SIG-M5 treated with dmso at 0.1 percent for 504 hours (cell line): ENCODE measurements around the gene SYK.

Source experiments
- DNase-seq: peaks from one replicate; lab custom pipeline; 2025; ENCODE audit not compliant: unreplicated experiment; lab: John Stamatoyannopoulos, UW

Gene SYK

DNA sequence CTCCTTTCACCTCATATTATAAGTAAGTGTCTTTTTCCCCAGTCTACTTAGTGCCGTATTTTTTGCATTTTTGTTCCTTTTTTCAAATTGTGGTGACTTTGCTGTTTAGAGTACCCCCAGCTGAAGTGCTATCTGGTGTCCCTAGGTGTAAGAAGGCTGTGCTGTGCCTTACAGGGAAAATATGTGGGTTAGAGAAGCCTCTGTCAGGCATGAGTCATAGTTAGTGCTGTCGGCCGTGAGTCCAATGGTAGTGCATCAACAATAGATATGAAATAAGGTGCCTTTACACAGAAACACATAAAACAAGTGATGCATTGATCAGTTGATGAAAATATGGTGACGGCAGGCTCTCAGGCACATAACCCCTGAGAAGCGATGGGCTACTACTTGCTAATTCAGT lies 20.1 kb downstream of the SYK start:
- no peak for DNase-seq

DNA sequence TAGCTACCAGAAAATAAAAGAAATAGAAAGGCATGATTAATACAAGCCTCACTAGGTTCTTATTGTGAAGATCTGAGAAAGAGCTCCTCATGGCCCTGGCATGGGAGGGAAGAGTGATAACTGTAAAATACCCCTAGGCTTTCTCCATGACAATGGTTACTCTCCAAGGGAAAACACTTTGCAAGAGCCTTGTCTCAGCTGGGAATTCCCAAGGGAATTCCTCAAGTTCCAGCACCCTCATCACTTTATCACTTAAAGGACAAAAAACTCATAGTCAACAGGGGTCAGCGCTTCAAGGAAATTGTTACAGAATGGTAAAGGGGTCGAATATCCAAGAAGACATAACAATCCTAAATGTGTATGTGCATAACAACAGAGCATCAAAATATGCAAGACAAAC lies 21.2 kb downstream of the SYK start:
- no peak for DNase-seq

DNA sequence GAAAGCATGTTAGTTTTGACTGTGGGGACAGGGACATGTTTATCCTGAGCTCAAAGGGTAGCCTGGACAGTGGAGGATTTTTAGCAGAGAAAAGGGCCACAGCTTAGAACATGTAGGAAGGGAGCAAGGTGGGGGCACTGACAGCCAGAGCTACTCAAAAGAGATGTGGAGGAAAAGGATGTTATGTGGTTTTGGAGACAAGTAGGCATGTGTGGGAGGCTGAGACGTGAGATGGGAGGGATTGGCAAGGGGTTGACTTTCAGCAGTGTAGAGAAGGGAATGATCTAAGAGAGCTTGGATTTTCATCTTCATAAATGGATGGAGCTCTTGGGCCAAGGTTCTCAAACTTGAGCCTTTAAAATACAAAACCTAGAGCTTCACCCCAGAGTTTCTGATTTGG lies 24.0 kb downstream of the SYK start:
- DNase-seq, result no peak

DNA sequence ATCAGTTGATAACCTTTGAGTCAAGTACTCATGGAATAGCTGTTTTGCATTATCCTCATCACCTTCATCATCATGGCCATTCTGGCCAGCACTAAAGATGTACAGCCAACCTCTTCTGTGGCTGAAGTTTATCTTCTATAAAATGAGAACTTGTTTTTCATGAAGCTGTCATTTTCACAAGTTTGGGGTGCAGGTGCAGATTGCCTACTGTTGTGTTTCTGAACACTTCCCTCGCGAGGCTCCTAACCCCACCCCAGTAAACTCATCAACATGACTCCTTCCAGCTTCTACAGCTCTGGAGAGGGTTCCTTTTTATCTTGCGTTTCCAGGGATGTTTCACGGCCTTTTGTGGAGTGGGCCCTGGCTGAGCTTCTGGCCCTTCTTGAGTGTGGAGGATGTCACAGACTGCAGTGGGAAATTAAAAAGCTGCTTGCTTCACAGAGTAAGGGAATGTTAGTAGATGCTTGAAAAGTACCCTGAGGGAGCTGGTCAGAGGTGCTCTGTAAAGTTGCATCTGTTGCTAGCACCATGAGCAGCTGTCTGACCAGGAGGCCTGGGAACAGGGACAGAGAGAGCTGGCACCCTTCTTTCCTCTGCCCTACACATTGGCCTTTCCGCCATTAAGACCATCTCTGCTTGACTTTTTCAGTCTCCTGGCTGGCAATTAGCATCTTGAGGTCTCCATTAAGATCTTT lies 24.9 kb downstream of the SYK start:
- no peak for DNase-seq

DNA sequence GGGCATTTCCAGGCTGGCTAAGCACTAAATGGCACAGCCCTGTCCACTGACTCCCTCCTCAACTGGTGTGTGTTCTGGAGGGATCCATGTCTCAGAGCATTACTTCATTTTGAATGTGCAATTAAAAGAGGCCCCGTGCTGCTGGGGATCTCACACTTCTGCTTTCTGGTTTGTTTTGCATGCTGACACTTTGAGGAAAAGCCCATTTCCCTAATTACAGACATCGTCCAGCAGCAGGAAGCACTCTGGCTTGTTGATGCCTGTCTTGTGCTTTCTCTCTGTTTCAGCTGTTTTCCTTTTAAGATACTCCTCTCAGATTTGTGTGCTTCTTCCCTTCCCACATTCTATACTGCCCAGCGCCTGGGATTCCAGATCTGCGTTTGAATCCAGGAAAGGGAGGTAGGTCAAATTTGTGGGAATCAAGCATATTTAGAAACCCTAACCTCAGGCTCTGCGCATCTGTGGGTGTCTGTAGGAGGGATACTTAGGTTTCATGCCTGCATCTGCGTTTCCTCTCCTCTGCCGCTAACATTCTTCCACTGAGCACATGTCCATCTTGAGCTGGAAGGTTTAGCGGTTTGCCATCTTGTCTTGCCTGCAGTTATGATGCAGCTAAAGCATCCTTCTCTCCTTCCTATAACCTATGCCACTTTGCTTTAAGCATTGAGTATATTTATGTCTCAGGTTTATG lies 25.7 kb downstream of the SYK start:
- peak; percentile 91 for DNase-seq

DNA sequence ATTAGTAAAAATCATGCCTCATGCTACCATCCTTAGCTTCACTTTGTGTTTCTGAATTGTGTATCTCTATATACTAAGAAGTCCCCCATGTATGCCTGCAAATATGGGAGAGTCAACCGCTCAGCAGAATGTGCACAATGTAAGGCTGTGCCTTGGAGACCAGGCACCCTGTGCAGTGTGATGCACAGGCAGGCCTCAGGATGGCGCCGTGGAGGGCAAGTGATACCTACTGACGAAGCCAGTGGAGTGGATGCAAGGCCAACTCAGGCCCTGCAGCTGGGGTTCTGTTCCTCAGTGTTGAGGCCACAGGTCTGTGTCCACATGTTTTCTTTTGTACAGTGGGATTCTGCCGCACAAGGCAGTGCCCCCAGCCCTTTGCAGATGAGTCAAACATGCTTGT lies 28.4 kb downstream of the SYK start:
- no peak for DNase-seq

DNA sequence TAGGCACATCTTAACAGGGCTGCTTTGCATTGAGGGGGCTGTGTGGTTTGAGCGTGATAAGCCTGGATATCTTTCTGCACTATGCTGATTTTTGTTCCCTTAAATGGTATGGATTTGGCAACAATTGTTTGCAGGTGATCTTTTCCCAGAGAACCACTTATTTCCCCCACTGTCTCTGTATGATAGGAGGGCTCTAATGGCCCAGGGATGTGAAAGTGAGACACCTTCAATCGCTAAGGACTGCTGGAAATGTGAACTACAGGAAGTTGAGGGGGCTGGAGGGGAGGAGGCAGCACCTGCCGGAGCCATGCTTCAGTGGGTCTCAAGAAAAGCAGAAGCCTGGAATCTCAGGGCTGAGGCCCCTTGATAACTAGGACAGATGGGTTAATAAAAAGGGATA lies 29.4 kb downstream of the SYK start:
- no peak for DNase-seq

DNA sequence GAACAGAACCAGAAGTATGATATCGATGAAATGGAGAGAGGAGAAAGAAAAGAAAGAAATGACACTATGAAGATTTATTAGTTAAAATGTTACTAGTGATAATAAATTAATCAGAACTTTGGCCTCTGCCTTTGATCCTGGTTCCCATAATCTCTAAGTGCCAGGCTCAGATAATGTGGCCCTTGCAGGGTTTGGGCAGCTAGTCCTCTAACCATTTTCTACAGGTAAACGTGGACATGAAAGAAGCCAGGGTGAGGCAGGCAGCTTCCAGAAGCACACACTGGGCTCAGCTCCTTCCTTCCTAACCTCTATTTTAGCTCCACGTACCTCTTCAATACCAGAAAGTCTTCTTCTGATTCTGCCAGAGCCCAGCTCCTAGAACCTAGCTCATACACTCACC lies 30.6 kb downstream of the SYK start:
- DNase-seq, result no peak

DNA sequence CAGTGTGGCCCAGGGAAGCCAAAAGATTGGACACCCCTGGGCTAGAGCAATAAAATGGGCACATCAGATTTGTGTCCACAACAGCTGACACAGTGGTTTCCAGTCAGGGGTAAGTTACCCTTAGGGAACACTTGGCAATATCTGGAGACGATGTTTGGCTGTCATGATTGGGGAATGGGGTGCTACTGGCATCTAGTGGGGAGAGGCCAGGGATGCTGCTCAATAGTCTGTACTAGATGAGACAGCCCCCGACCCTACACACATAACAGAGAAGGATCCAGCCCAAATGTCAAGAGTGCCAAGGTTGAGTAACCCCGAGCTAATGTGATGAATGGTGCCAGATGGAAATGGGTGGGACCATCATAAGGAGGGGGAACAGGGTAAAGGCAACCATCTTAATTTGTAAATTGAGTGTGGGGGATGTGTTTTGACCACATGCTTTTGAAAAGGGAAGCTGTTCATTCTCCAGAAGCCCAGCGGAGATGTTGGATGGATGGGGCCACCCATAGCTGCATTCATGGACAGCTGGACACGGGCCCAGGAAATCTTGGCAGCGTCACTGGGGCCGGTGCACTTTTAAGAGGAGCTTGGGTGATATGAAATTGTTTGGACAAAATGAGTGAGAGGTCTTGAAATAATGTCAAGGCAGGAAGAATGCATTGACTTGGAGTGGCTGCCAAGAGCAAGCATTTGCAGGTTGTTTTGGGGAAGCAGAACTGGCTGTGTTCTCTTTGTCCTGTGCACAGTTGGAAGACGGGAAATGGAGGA lies 33.4 kb downstream of the SYK start:
- no peak for DNase-seq

DNA sequence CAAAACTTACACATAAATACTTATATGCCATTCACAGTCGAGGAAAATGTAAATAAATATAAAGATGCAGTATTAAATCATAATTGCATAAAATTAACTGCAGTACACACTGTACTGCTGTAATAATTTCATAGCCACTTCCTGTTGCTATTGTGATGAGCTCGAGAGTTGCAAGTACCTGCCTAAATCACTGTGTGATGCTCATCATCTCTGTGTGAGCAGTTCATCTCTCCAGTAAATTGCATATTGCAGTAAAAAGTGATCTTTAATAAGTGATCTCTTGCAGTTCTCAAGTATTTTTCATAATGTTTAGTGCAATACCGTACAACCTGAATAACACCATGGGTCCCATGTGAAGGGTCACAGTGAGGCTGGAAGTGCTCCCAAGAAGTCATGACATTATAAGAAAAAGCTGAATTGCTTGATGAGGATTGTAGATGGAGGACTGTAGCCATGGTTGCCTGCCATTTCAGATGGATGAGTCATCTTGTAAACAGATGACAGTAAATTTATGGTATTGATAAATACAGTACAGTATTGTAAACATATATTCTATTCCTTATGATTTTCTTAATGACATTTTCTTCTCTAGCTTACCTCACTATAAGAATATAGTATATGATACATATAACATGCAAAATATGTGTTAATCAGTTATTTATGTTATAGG lies 34.9 kb downstream of the SYK start:
- no peak for DNase-seq

DNA sequence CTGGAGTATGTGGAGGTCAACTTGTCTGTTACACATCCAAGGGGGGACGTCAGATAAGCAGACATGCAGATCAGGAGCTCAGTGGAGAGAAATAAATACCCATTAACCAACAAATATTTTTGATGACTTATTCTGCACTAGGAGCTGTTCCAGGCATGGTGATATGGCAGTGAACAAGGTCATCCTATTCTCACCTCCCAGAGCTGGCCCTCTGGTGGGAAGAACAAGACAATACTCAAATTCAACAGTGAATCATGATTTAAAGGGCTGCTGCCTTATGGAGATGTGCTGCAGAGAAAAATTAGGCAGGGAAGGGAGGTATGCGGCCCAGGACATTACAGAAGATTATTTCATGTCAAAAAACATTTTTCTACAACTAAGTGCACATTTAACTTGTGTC lies 36.5 kb downstream of the SYK start:
- no peak for DNase-seq

DNA sequence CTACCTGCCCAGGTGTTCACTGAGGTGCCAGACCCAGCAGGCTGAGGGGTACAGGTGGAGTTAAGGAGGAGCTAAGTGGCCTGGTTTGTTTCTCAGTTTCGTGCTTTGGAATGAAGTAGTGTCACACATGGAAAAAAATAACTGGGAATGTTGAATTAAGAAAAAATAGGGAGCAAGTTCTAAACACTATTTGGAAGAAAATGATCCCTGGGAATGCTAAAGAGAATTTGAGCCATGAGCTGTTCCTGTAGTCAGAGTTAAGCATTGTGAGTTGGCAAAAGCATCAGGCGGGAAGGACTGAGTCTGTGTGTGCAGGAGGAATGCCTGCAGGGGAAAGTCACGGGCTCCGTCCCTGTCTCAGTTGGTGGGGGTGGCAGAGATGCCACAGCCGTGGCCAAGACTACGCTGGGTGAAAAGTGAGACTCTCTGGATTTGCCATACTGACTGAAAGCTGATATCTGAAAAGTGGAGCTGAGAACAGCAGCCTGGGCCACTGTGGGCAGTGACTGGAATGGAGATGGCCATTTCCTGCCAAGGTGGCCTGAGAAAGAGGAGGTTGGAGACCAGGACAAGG lies 37.0 kb downstream of the SYK start:
- DNase-seq, result no peak

DNA sequence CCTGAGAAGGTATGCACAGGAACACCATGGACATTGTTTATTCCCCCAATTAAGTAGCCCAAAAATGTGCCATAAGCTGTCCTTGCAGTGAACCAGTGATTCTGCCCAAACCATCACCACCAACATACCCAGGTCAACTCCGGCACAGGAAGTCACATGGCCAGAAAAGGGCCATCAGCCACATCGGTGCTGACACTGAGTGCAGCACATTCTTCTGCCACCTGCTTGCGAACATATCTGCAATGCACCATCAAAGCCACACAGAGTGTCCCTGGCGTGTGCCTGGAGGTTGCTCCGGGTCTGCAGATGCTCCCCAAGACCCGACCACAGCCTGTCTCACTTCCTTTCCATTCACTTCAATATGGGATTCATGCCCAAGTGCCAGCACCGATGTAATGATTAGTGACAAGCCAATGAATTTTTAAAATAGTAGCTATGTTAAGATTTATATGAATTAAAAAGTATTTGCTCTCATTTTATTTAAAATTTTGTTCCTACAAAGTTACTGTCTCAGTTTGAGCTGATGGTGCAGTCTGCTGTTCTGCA lies 37.6 kb downstream of the SYK start:
- no peak for DNase-seq

DNA sequence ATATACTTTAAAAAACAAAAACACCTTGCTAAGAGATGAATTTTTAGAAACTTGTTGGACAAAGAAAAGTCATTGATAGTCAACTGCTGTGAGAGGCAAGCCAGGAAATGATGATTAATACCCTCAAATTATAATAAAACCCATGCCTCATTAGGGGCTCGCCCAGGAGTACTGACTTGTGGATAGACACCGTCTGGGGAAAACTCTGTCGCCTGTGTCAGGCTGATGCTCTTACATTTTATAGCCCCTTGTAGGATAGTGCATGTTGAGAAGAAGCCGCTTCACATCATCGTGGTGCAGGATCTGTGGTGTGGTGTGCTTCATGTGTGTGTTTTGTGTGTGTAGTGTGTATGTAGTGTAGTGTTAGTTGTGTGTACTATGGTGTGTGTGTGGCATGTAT lies 39.1 kb downstream of the SYK start:
- DNase-seq, result no peak

DNA sequence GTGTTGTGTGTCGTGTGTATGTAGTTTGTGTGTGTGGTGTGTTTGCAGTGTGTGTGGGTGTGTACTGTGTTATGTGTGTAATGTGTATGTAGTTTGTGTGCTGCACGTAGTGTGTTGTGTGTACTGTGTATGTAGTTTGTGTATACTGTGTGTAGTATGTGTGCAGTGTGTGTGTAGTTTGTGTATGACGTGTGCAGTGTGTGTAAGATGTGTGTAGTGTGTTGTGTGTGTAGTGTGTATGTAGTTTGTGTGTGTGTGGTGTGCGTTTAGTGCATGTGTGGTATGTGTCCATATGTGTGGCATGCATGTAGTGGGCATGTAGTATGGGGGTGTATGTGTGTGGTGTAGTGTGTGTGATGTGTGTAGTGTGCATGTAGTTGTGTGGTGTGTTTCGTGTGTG lies 39.6 kb downstream of the SYK start:
- DNase-seq, result no peak

DNA sequence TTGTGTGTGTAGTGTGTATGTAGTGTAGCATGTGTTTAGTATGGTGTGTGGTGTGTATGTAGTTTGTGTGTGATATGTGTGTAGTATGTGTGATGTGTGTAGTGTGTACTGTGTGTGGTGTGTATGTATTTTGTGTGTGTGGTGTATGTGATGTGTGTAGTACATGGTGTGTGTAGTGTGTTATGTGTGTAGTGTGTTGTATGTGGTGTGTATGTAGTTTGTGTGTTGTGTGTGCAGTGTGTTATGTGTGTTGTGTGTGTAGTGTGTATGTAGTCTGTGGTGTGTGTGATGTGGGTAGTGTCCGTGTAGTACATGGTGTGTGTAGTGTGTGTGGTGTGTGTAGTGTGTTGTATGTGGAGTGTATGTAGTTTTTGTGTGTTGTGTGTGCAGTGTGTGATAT lies 40.0 kb downstream of the SYK start:
- DNase-seq, result no peak

DNA sequence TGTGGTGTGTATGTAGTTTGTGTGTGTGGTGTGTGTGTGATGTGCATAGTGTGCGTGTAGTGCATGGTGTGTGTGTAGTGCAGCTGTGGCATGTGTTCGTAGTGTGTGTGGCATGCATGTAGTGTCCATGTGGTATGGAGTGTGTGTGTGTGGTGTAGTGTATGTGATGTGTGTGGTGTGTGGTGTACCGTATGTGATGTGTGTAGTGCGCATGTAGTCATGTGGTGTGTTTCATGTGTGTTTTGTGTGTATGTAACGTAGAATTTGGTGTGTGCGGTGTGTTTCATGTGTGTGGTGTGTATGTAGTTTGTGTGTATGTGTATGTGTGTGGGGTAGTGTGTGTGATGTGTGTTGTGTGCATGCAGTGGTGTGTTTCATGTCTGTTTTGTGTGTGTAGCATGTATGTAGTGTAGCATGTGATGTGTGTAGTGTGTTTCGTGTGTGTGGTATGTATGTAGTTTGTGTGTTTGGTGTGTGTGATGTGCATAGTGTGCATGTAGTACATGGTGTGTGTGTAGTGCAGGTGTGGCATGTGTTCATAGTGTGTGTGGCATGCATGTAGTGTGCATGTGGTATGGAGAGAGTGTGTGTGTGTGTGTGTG lies 40.7 kb downstream of the SYK start:
- no peak for DNase-seq

DNA sequence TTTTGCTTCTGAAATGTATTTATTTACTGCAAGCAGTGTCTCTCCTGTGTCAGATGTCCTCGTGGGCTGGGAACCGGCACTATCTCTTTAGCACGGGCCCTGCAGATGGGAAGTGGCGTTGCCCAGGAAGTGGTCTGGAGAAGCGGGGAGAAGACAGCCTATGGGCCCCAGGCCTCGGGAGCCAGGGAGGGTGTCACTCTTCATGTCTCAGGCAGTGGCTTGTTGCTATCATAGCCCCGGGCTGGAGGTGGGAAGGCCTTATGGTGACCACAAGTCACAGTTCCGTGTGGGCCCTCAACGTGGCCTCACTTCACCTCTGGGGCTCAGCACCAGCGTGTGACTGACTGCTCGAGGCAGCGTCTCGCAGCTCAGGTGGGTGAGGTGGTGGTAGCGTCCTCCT lies 41.4 kb downstream of the SYK start:
- DNase-seq, result peak; percentile 28

DNA sequence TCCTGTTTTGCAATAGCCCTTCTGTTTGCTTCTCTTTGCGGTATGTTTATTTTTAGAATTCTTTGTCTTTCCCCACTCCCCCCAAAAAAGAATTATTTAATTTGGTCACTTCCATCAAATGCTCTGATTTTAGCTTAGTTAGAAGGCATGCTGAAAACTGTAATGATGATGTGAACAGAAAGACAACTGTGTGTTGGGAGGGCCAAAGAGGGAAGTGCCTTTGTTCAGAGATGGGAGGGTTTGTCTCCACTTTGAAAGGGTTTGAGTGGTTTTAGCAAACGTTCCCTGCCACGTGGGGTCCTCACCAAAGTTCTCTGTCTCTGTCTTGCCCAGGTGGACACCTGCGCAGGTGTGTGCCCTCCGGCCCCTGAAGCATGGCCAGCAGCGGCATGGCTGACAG lies 41.9 kb downstream of the SYK start:
- DNase-seq, result no peak

DNA sequence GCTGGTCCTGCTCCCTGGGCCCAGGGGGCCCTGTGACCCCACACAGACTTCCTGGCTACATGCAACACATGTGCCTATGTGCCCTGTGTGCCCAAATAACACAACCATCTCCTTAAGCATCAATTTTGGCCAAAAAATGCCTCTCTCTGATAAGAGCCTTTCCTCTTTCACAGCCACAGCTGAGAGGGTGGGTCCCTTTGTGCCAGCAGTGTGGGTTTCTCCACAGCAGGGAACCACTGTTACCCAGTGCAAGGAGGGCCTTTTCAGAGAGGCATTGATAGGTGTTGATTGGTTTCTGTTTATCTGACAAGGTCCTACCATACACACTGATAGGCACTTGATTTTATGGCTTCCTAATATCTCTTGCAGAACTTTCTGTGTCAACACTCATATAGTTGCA lies 42.7 kb downstream of the SYK start:
- no peak for DNase-seq
